Neural progenitor cell (in vitro differentiated cells): Measurements from ENCODE around the gene IWS1. TPM values are rescaled to one million over a fixed set of nuclear protein-coding genes. Genes with fewer than 3 reads are reported as not detected.

Source experiments
- DNase-seq: peaks from one replicate; pipeline ENCODE4 v3.0.0-alpha.2; 2016; ENCODE audit warnings: low spot score
- H2AFZ ChIP-seq: fragments of 200-600 bp; sonication (generic); replicated peaks from 2 replicates; pipeline ENCODE4 v1.6.1; 2016; ENCODE audit warnings: antibody characterized with exemption
- H3F3A ChIP-seq: fragments of 200-600 bp; sonication (generic); 2 replicates; pipeline ENCODE4 v1.6.1; 2016; ENCODE audit warnings: antibody characterized with exemption, low read depth
- H3K27ac ChIP-seq: fragments of 200-600 bp; sonication (generic); 2 replicates; pipeline ENCODE4 v1.5.1; 2016; ENCODE audit warnings: mild to moderate bottlenecking
- H3K27me3 ChIP-seq: fragments of 200-600 bp; sonication (generic); 2 replicates; pipeline ENCODE4 v1.6.1; 2016; ENCODE audit warnings: mild to moderate bottlenecking, moderate library complexity
- H3K36me3 ChIP-seq: fragments of 200-600 bp; sonication (generic); 2 replicates; pipeline ENCODE4 v1.5.1; 2016
- H3K4me1 ChIP-seq: fragments of 200-600 bp; sonication (generic); 2 replicates; pipeline ENCODE4 v1.6.1; 2016; ENCODE audit warnings: mixed run types
- H3K4me2 ChIP-seq: fragments of 200-600 bp; sonication (generic); 2 replicates; pipeline ENCODE4 v1.6.1; 2016
- H3K4me3 ChIP-seq: fragments of 200-600 bp; sonication (generic); 2 replicates; pipeline ENCODE4 v1.5.1; 2016
- H3K79me2 ChIP-seq: fragments of 200-600 bp; sonication (generic); 2 replicates; pipeline ENCODE4 v1.6.1; 2016; ENCODE audit warnings: low read depth
- H3K9ac ChIP-seq: fragments of 200-600 bp; sonication (generic); 2 replicates; pipeline ENCODE4 v1.6.1; 2016
- H3K9me3 ChIP-seq: fragments of 200-600 bp; sonication (generic); 2 replicates; pipeline ENCODE4 v1.5.1; 2016; ENCODE audit warnings: low read depth
- H4K20me1 ChIP-seq: fragments of 200-600 bp; sonication (generic); 2 replicates; pipeline ENCODE4 v1.6.1; 2016; ENCODE audit warnings: low read depth
- H3K27ac Mint-ChIP-seq: 3 replicates; pipeline ENCODE4 v1.8.0; 2021; ENCODE audit warnings: mixed read lengths
- H3K27me3 Mint-ChIP-seq: 2 replicates; pipeline ENCODE4 v1.8.0; 2022; ENCODE audit warnings: low read depth, mild to moderate bottlenecking, inconsistent platforms, moderate library complexity, mixed read lengths; ENCODE audit not compliant: insufficient read depth
- H3K36me3 Mint-ChIP-seq: 3 replicates; pipeline ENCODE4 v1.8.0; 2021; ENCODE audit warnings: mixed read lengths
- H3K4me1 Mint-ChIP-seq: 3 replicates; pipeline ENCODE4 v1.8.0; 2021; ENCODE audit warnings: mixed read lengths
- H3K4me3 Mint-ChIP-seq: 3 replicates; pipeline ENCODE4 v1.8.0; 2021; ENCODE audit warnings: mild to moderate bottlenecking, moderate library complexity, mixed read lengths
- H3K9me3 Mint-ChIP-seq: 3 replicates; pipeline ENCODE4 v1.8.0; 2020; ENCODE audit warnings: mixed read lengths
- CTCF ChIP-seq: fragments of 200-600 bp; sonication (generic); IDR thresholded peaks from 2 replicates; pipeline ENCODE4 v1.5.1; 2017; ENCODE audit warnings: antibody characterized with exemption, mild to moderate bottlenecking
- EZH2 ChIP-seq: fragments of 200-600 bp; sonication (generic); IDR thresholded peaks from 2 replicates; pipeline ENCODE4 v1.6.1; 2017; ENCODE audit warnings: antibody characterized with exemption, mild to moderate bottlenecking, moderate library complexity
- EZH2phosphoT487 ChIP-seq: fragments of 200-600 bp; sonication (generic); IDR thresholded peaks from 2 replicates; pipeline ENCODE4 v1.6.1; 2017; ENCODE audit warnings: antibody characterized with exemption
- total RNA-seq: library from RNA; depleted of rRNA; stranded (reverse); fragments of >200 nt; gene quantifications from 2 replicates; pipeline ENCODE4 v1.2.3, GENCODE V29; 2015; ENCODE audit warnings: low replicate concordance

IWS1 gene
- total RNA-seq, 1 donor from 2014 or later = 115 TPM

- H3K36me3 Mint-ChIP-seq = peaks cover 10% of the 10 kb centered on the region
- no peak overlapping the region for H3K27ac Mint-ChIP-seq
- Histone ChIP-seq H3K79me2 (no peaks in the 10 kb centered on the region), H3K27ac (no peak overlapping the region), H4K20me1 (peaks cover 15% of the 10 kb centered on the region), H3K9ac (no peak overlapping the region), H3K36me3 (no peaks in the 10 kb centered on the region), H3F3A (peaks cover 13% of the 10 kb centered on the region), H2AFZ (no peak overlapping the region), H3K4me2 (no peak overlapping the region), H3K9me3 (no peaks in the 10 kb centered on the region), H3K4me1 (peaks cover 13% of the 10 kb centered on the region), H3K27me3 (no peaks in the 10 kb centered on the region), H3K4me3 (no peak overlapping the region)
- no peaks in the 10 kb centered on the region for H3K27me3 Mint-ChIP-seq
- no peak for DNase-seq
- no peak for TF ChIP-seq CTCF
- peaks cover 15% of the 10 kb centered on the region for H3K4me1 Mint-ChIP-seq
- H3K9me3 Mint-ChIP-seq = peaks cover 7% of the 10 kb centered on the region
- no peak overlapping the region for H3K4me3 Mint-ChIP-seq
These were observed 50.5 kb downstream of the IWS1 start for GRCh38 chr2:127475788-127476187.

GRCh38 chr2:127472268-127472667 is 54.0 kb downstream of the IWS1 start:
- peaks cover 7% of the 10 kb centered on the region for H3K9me3 Mint-ChIP-seq
- H3K36me3 Mint-ChIP-seq = peaks cover 12% of the 10 kb centered on the region
- Histone ChIP-seq H4K20me1 (no peaks in the 10 kb centered on the region), H2AFZ (no peak overlapping the region), H3K4me2 (no peak overlapping the region), H3K4me3 (no peak overlapping the region), H3F3A (no peaks in the 10 kb centered on the region), H3K27ac (no peak overlapping the region), H3K9me3 (no peaks in the 10 kb centered on the region), H3K79me2 (no peaks in the 10 kb centered on the region), H3K9ac (no peak overlapping the region), H3K27me3 (no peaks in the 10 kb centered on the region), H3K4me1 (no peaks in the 10 kb centered on the region), H3K36me3 (no peaks in the 10 kb centered on the region)
- H3K27ac Mint-ChIP-seq = no peak overlapping the region
- H3K4me1 Mint-ChIP-seq = no peaks in the 10 kb centered on the region
- H3K27me3 Mint-ChIP-seq = peaks cover 5% of the 10 kb centered on the region
- TF ChIP-seq EZH2 (no peak), EZH2phosphoT487 (no peak), CTCF (no peak)
- H3K4me3 Mint-ChIP-seq = no peak overlapping the region
- DNase-seq = no peak

- peaks cover 12% of the 10 kb centered on the region for H3K36me3 Mint-ChIP-seq
- no peak overlapping the region for H3K27ac ChIP-seq
- H3K27me3 ChIP-seq = no peaks in the 10 kb centered on the region
- H3K4me1 ChIP-seq = no peaks in the 10 kb centered on the region
- H2AFZ ChIP-seq = no peak overlapping the region
- H3K4me1 Mint-ChIP-seq = no peaks in the 10 kb centered on the region
- H3K4me2 ChIP-seq = no peak overlapping the region
- no peak overlapping the region for H3K9ac ChIP-seq
- H3K27me3 Mint-ChIP-seq = peaks cover 5% of the 10 kb centered on the region
- no peak overlapping the region for H3K4me3 Mint-ChIP-seq
- H3K4me3 ChIP-seq = no peak overlapping the region
- TF ChIP-seq EZH2phosphoT487 (no peak), EZH2 (no peak), CTCF (no peak)
- H3K27ac Mint-ChIP-seq = no peak overlapping the region
- no peaks in the 10 kb centered on the region for H3K79me2 ChIP-seq
- no peaks in the 10 kb centered on the region for H4K20me1 ChIP-seq
- no peak for DNase-seq
- no peaks in the 10 kb centered on the region for H3K36me3 ChIP-seq
- no peaks in the 10 kb centered on the region for H3K9me3 ChIP-seq
- H3K9me3 Mint-ChIP-seq = peaks cover 7% of the 10 kb centered on the region
- H3F3A ChIP-seq = no peaks in the 10 kb centered on the region
These were observed 54.9 kb downstream of the IWS1 start for GRCh38 chr2:127471286-127471988.
